Osteoblast (primary cell): ENCODE results near the gene EMX1. TPM values are rescaled to one million over a fixed set of nuclear protein-coding genes. Genes with fewer than 3 reads are reported as not detected.

Experiments used
- DNase-seq: peaks from one replicate; pipeline ENCODE4 v3.0.0; 2011; ENCODE audit warnings: low spot score, mixed read lengths; ENCODE audit not compliant: insufficient read length; ENCODE audit errors: missing footprints
- H2AFZ ChIP-seq: 2 replicates; pipeline ENCODE4 v1.6.0; 2011; ENCODE audit warnings: mild to moderate bottlenecking, low read length
- H3K27ac ChIP-seq: 2 replicates; pipeline ENCODE4 v1.5.1; 2011; ENCODE audit warnings: mild to moderate bottlenecking, low read depth, low read length, moderate library complexity
- H3K27me3 ChIP-seq: 2 replicates; pipeline ENCODE4 v1.6.0; 2012; ENCODE audit warnings: mild to moderate bottlenecking, control low read depth, inconsistent platforms, low read length, moderate library complexity; ENCODE audit not compliant: insufficient read depth
- H3K36me3 ChIP-seq: 2 replicates; pipeline ENCODE4 v1.5.1; 2011; ENCODE audit warnings: mild to moderate bottlenecking, low read length, control low read depth, moderate library complexity; ENCODE audit not compliant: insufficient read depth
- H3K4me1 ChIP-seq: 2 replicates; pipeline ENCODE4 v1.5.1; 2011; ENCODE audit warnings: mild to moderate bottlenecking, low read length, control low read depth, moderate library complexity; ENCODE audit not compliant: insufficient read depth
- H3K4me2 ChIP-seq: 2 replicates; pipeline ENCODE4 v1.6.0; 2011; ENCODE audit warnings: mild to moderate bottlenecking, low read length; ENCODE audit not compliant: insufficient read depth
- H3K4me3 ChIP-seq: fragments of 200-600 bp; sonication (generic); 3 replicates; pipeline ENCODE4 v1.5.1; 2012; ENCODE audit warnings: mild to moderate bottlenecking, low read length, inconsistent platforms; ENCODE audit not compliant: insufficient read depth
- H3K79me2 ChIP-seq: 2 replicates; pipeline ENCODE4 v1.6.0; 2012; ENCODE audit warnings: mild to moderate bottlenecking, low read length, control low read depth, inconsistent platforms; ENCODE audit not compliant: insufficient read depth
- H3K9me3 ChIP-seq: 2 replicates; pipeline ENCODE4 v1.5.1; 2011; ENCODE audit warnings: low read depth, low read length, control low read depth
- H4K20me1 ChIP-seq: 2 replicates; pipeline ENCODE4 v1.6.0; 2012; ENCODE audit warnings: mild to moderate bottlenecking, low read length, control low read depth; ENCODE audit not compliant: insufficient read depth
- CTCF ChIP-seq: IDR thresholded peaks from 2 replicates; pipeline ENCODE4 v1.5.1; 2011; ENCODE audit warnings: mild to moderate bottlenecking, low read depth, low read length, moderate library complexity; ENCODE audit errors: extremely low read depth
- total RNA-seq: library from RNA; depleted of rRNA; stranded (reverse); fragments of >200 nt; gene quantifications from 2 replicates; pipeline ENCODE4 v1.2.3, GENCODE V29; 2012

EMX1 gene
- total RNA-seq, 1 donor: not detected

GRCh38 chr2:72931280-72931910, 14.1 kb downstream of the EMX1 start:
- H3K4me1 ChIP-seq: peaks cover 18% of the 10 kb centered on the region
- H2AFZ ChIP-seq: no peak overlapping the region
- DNase-seq: peak; percentile 99
- no peaks in the 10 kb centered on the region for H4K20me1 ChIP-seq
- TF ChIP-seq CTCF: no peak
- no peak overlapping the region for H3K4me3 ChIP-seq
- H3K27ac ChIP-seq: no peak overlapping the region
- H3K27me3 ChIP-seq: peaks cover 42% of the 10 kb centered on the region
- H3K36me3 ChIP-seq: no peaks in the 10 kb centered on the region
- no peaks in the 10 kb centered on the region for H3K9me3 ChIP-seq
- H3K79me2 ChIP-seq: no peaks in the 10 kb centered on the region
- H3K4me2 ChIP-seq: peak overlapping the region; percentile 6

DNA sequence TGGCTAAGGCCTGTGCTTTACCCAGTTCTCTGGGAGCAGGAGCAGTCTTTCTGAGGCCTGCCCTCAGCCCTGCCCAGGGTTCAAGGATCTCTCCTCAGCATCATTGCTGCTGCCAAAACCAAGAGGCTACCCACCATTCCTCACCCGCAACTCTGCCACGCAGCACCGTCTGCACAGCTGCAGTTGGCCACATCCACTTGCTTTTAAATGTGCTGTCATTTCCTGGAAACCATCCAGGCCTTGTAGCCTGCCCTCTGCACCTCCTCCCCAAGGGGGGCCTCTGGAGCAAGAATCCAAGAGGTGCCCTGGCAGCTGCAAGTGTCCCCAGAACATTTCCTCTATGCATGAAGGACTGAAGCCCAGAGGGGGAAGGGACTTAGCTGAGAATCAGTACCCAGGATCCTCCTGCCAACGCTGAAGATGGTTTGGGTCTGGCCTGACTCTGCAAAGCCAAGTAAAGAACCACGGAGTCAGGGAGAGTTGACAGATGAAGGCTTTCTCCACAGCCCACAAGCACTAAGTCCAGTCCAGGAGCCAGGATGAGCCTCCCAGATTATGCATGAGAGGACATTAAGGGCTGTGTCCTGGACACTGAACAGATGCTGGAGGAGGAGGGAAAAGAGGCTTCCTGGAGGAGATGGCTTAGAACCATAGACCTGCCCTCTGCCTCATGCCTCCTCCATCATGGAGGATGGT, 14.9 kb downstream of the EMX1 start:
- no peaks in the 10 kb centered on the region for H3K36me3 ChIP-seq
- peaks cover 18% of the 10 kb centered on the region for H3K4me1 ChIP-seq
- no peak for TF ChIP-seq CTCF
- H3K4me2 ChIP-seq: peak overlapping the region; percentile 6
- DNase-seq: peak; percentile 93
- H3K9me3 ChIP-seq: no peaks in the 10 kb centered on the region
- H3K79me2 ChIP-seq: no peaks in the 10 kb centered on the region
- no peak overlapping the region for H2AFZ ChIP-seq
- no peaks in the 10 kb centered on the region for H4K20me1 ChIP-seq
- H3K27ac ChIP-seq: no peak overlapping the region
- peaks cover 34% of the 10 kb centered on the region for H3K27me3 ChIP-seq
- H3K4me3 ChIP-seq: no peak overlapping the region

DNA sequence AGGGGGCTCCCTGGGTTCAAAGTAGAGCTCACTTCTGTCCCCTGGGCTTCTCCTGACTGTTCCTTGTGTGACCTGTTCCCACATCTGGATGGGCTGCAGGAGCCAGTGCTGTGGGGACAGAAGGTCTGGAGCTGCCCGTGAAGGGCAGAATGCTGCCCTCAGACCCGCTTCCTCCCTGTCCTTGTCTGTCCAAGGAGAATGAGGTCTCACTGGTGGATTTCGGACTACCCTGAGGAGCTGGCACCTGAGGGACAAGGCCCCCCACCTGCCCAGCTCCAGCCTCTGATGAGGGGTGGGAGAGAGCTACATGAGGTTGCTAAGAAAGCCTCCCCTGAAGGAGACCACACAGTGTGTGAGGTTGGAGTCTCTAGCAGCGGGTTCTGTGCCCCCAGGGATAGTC, 15.5 kb downstream of the EMX1 start:
- no peak overlapping the region for H3K4me3 ChIP-seq
- H3K79me2 ChIP-seq: no peaks in the 10 kb centered on the region
- no peak overlapping the region for H2AFZ ChIP-seq
- no peak overlapping the region for H3K4me2 ChIP-seq
- H4K20me1 ChIP-seq: no peaks in the 10 kb centered on the region
- peaks cover 18% of the 10 kb centered on the region for H3K4me1 ChIP-seq
- no peak overlapping the region for H3K27ac ChIP-seq
- H3K36me3 ChIP-seq: no peaks in the 10 kb centered on the region
- no peak for DNase-seq
- peaks cover 28% of the 10 kb centered on the region for H3K27me3 ChIP-seq
- H3K9me3 ChIP-seq: no peaks in the 10 kb centered on the region
- TF ChIP-seq CTCF: no peak

DNA sequence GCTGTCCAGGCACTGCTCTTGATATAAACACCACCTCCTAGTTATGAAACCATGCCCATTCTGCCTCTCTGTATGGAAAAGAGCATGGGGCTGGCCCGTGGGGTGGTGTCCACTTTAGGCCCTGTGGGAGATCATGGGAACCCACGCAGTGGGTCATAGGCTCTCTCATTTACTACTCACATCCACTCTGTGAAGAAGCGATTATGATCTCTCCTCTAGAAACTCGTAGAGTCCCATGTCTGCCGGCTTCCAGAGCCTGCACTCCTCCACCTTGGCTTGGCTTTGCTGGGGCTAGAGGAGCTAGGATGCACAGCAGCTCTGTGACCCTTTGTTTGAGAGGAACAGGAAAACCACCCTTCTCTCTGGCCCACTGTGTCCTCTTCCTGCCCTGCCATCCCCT, 15.9 kb downstream of the EMX1 start:
- Histone ChIP-seq H3K27ac (no peak overlapping the region), H3K36me3 (no peaks in the 10 kb centered on the region), H4K20me1 (no peaks in the 10 kb centered on the region), H3K4me2 (no peak overlapping the region), H3K79me2 (no peaks in the 10 kb centered on the region), H3K4me1 (peaks cover 18% of the 10 kb centered on the region), H2AFZ (no peak overlapping the region), H3K27me3 (peaks cover 24% of the 10 kb centered on the region), H3K9me3 (no peaks in the 10 kb centered on the region), H3K4me3 (no peak overlapping the region)
- TF ChIP-seq CTCF: no peak
- peak; percentile 62 for DNase-seq
